ENCODE results near the gene DENND1B.

The DENND1B gene

GRCh38 chr1:197468543-197469175, 306.6 kb downstream of the DENND1B start:
- no peak for DNase-seq (ENCODE audit: low read depth in 2 of 2)

GRCh38 chr1:197467881-197468280, 307.4 kb downstream of the DENND1B start:
- DNase-seq (ENCODE audit: low read depth in 2 of 2): no peak

- no peak for DNase-seq (ENCODE audit: low read depth in 2 of 2)
Observed at GRCh38 chr1:197466813-197467212, 308.5 kb downstream of the DENND1B start.

GRCh38 chr1:197465528-197466327, 309.6 kb downstream of the DENND1B start:
- DNase-seq (ENCODE audit: low read depth in 2 of 2): no peak

GRCh38 chr1:197464044-197464443, 311.2 kb downstream of the DENND1B start:
- DNase-seq (ENCODE audit: low read depth in 2 of 2): no peak

GRCh38 chr1:197463142-197463541, 312.1 kb downstream of the DENND1B start:
- no peak for DNase-seq (ENCODE audit: low read depth in 2 of 2)

GRCh38 chr1:197462539-197462938, 312.7 kb downstream of the DENND1B start:
- no peak for DNase-seq (ENCODE audit: low read depth in 2 of 2)
